ENCODE data around the gene APLP2.

Gene APLP2

GRCh38 chr11:130054966-130055365 is 14.7 kb upstream of the APLP2 start:
- no peak overlapping the region for H3K4me3 ChIP-seq (ENCODE audit: low read depth, low read length)

- H3K4me3 ChIP-seq (ENCODE audit: low read depth, low read length), result no peak overlapping the region
These were observed 14.1 kb upstream of the APLP2 start for GRCh38 chr11:130055617-130056016.

- H3K4me3 ChIP-seq (ENCODE audit: low read depth, low read length), result no peak overlapping the region
These were observed 8.7 kb upstream of the APLP2 start for GRCh38 chr11:130061017-130061416.

DNA sequence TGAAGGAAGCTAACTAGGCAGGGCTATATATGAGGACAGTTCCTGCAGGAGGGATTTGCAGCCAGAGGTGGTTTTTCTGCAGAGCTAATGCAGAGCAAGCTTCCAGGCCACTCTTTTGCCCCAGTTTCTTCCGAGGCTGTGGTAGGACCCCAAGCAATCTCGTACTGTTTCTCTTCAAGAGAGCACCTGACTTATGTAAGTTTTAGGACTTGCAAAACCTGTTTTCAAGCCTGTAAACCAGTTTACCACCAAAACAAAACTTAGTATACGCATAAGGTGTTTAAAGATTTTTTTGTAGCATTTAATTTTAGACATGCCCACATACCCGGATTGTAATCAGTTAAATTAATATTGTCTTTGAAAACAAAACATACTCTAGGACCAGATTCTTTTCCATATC is 7.7 kb upstream of the APLP2 start:
- H3K4me3 ChIP-seq (ENCODE audit: low read depth, low read length), result no peak overlapping the region

DNA sequence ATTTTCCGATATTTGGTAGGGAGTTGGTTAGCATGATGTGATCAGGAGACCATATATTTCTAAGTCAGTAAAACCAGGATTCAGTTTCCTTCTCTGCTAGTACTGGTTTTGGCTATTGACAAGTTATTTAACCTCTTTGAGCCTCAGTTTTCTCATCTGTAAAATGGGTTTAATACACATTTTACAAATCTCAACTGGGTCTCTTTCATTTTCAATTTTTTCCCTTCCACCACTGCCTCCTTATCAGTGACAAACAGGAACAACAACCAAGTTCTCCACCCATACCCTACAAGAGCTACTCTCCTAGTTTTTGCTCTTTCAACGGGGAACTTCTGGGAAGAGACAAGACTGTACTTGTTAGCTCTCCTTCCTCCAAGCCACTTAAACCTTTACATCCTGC is 6.2 kb upstream of the APLP2 start:
- H3K4me3 ChIP-seq (ENCODE audit: low read depth, low read length), result no peak overlapping the region

DNA sequence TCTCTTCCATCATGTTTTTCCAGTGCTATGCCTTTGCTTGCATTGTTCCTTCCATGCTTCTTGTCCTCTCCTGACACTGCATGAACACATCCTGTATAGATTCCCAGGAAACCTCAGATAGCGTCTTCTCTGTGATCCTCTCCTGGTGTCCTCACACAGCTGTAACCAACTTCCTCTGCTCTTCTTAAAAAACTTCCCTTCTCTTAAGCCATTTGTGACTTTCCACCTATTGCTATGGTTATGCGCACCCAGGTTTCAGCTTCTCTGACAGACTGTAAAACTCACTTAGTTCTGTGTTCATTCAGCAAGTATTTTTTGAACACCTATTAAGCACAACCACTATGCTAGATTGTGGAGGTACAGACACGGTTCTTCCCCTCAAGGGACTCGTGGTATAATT is 5.1 kb upstream of the APLP2 start:
- H3K4me3 ChIP-seq (ENCODE audit: low read depth, low read length), result no peak overlapping the region

DNA sequence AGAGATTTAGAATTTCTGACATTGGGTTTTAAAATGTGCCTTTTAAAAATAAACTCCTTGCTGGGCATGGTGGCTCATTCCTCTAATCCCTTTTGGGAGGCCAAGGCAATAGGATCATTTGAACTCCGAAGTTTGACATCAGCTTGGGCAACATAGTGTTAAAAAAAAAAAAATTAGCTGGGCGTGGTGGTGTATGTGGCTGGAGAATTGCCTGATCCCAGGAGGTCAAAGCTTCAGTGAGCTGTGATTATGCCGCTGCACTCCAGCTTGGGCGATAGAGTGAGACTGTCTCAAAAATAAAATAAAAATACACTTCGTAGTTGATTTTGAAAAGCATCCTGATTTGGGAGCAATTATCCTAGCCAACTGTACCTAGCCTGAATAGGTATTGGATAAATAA is 3.4 kb upstream of the APLP2 start:
- no peak overlapping the region for H3K4me3 ChIP-seq (ENCODE audit: low read depth, low read length)

DNA sequence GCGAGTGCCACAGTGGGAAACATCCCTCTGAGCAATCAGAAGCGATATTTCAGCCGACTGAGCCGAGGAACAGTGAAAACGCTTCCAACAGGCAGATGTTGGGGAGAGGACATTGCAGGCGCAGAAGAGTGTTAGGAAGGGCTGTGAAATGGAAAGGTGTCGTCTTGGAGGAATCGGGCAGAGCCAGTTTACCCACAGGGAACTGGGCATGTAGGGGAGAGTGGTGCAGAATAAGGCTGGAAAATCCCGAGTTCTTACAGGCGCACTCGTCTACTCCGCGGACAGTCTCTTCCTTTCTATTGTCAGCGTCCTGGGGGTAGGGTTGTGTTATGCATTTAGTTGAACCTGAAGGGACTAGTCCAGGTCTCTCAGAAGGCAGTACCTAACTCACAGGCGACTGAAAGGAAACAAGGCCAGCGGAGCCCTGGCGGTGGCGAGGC is 1.1 kb upstream of the APLP2 start:
- peak overlapping the region; percentile 63 for H3K4me3 ChIP-seq (ENCODE audit: low read depth, low read length)

DNA sequence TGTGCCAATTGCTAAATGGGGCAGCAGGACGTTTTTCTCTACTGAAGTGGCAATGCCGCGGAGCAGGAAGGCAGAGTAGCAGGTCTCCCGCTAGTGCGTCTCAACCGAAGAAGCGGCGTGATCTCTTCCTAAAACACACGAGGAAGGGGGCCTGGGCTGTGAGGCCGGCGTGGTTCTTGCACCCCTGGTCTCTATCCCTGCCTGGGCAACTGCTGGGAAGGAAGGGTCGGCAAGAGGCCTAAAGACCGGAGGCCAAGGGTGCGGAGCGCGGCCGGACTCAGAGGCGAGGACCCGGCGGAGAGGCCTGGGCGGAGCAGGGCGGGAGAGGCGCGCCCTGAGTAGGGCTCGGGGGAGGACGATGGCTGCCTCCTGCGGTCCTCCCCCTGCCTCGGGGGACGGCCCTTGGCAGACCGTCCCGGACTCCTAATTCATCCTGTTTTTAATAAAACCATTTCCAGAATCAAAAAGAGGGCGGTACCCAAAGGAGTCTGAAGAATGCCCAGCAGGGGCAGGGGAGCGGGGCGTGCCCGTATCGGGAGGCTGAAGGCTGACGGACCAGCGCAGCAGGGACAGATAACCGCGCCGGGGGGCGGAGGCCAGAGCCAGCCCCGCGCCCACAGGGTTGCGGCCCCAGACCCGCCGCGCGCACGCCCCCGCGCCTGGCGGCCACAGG is 572 bp upstream of the APLP2 start:
- H3K4me3 ChIP-seq (ENCODE audit: low read depth, low read length), result peak overlapping the region; percentile 63

GRCh38 chr11:130070109-130070845 is 583 bp downstream of the APLP2 start:
- H3K4me3 ChIP-seq (ENCODE audit: low read depth, low read length), result peak overlapping the region; percentile 78

GRCh38 chr11:130070846-130071200 is 1.1 kb downstream of the APLP2 start:
- peak overlapping the region; percentile 78 for H3K4me3 ChIP-seq (ENCODE audit: low read depth, low read length)

DNA sequence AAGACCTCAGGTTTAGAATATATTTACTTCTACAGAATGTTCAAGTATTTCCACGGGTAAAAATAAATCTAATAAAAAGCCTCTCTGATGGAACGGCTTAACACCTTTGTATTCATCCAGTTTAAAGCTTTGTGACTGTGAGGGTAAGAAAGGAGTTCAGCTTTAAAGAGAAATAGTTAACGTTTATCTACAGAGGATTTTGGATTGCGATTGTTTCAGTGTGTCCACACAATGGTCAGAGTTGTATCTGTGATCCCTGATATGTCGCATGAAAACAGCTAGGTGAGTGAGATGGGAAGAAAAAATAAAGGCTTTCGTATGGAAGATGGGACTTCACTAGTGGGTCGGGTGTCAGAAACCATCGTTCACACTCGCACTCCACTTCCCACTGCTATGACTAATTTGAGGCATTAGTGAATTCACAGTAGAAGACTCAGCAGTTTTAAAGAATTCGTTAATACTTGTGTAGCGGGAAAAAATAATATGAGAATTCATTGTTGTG is 1.6 kb downstream of the APLP2 start:
- H3K4me3 ChIP-seq (ENCODE audit: low read depth, low read length), result peak overlapping the region; percentile 78

- no peak overlapping the region for H3K4me3 ChIP-seq (ENCODE audit: low read depth, low read length)
These were observed 5.0 kb downstream of the APLP2 start for GRCh38 chr11:130074736-130075135.

GRCh38 chr11:130076778-130077481 is 7.2 kb downstream of the APLP2 start:
- no peak overlapping the region for H3K4me3 ChIP-seq (ENCODE audit: low read depth, low read length)

GRCh38 chr11:130077671-130078070 is 8.0 kb downstream of the APLP2 start:
- H3K4me3 ChIP-seq (ENCODE audit: low read depth, low read length), result no peak overlapping the region

GRCh38 chr11:130078080-130078479 is 8.4 kb downstream of the APLP2 start:
- H3K4me3 ChIP-seq (ENCODE audit: low read depth, low read length), result no peak overlapping the region

- no peak overlapping the region for H3K4me3 ChIP-seq (ENCODE audit: low read depth, low read length)
These were observed 16.1 kb downstream of the APLP2 start for GRCh38 chr11:130085671-130086290.

DNA sequence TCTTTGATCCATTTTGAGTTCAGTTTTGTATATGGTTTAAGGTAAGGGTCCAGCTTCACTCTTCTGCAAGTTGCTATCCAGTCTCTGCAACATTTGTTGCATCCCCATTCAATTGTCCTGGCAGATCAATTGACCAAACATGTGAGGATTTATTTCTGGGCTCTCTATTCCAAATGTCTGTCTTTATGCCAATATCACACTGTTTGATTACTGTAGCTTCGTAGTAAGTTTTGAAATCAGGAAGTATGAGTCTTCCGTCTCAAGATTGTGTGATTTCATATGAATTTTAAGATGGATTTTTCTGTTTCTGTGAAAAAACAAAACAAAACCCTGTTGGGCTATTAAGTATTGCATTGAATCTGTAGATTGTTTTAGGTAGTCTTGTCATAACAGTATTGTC is 17.0 kb downstream of the APLP2 start:
- H3K4me3 ChIP-seq (ENCODE audit: low read depth, low read length), result no peak overlapping the region

DNA sequence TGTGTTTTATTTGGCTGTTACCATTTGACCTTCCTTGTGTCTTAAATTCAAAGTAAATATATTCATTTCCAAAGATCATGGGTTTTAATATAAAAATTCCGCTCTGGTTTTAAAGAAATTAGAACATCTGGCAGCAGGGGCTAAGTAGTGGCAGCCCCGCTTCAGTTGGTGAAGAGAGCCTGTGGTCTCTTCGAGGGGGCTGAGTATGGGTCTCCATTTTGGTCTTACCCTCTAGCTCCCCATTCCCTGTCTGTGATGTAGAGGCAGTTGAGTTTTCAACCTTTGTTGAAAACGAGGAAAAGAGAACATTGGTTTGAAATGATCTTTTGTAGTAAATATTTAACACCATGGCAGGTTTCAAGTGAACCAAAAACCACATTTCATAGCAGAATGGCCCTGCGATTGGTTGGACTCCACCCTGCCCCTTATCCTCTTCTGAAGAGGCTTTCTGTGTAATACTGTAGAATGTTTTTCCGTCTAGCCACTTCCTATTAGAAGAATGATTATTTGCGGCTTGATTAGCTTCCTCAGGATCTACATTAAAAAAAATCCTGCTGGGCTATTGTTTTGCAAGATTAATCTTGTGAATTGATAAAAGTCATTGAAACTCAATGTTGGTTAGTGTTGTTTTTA is 17.7 kb downstream of the APLP2 start:
- H3K4me3 ChIP-seq (ENCODE audit: low read depth, low read length), result no peak overlapping the region

GRCh38 chr11:130088217-130088616 is 18.5 kb downstream of the APLP2 start:
- H3K4me3 ChIP-seq (ENCODE audit: low read depth, low read length), result no peak overlapping the region
